NB4 (cell line): ENCODE results near the gene SMO.

Experiments
- DNase-seq: peaks from one replicate; pipeline ENCODE4 v3.0.0; 2010; ENCODE audit warnings: low read depth
- H3K4me3 ChIP-seq: one replicate; pipeline ENCODE4 v1.5.1; 2011; ENCODE audit warnings: mild to moderate bottlenecking, low read depth, low read length, moderate library complexity
- CTCF ChIP-seq: IDR thresholded peaks from one replicate; pipeline ENCODE4 v1.5.1; 2012; ENCODE audit warnings: low read depth, low read length
- MAX ChIP-seq: IDR thresholded peaks from 2 replicates; pipeline ENCODE4 v1.6.1; 2011; ENCODE audit warnings: low read depth, low read length
- MYC ChIP-seq: IDR thresholded peaks from 2 replicates; pipeline ENCODE4 v1.6.1; 2011; ENCODE audit warnings: low read depth, low read length
- POLR2A ChIP-seq: IDR thresholded peaks from 2 replicates; pipeline ENCODE4 v1.6.1; 2011; ENCODE audit warnings: mild to moderate bottlenecking; ENCODE audit not compliant: insufficient read length; ENCODE audit errors: extremely low read depth

The SMO gene

DNA sequence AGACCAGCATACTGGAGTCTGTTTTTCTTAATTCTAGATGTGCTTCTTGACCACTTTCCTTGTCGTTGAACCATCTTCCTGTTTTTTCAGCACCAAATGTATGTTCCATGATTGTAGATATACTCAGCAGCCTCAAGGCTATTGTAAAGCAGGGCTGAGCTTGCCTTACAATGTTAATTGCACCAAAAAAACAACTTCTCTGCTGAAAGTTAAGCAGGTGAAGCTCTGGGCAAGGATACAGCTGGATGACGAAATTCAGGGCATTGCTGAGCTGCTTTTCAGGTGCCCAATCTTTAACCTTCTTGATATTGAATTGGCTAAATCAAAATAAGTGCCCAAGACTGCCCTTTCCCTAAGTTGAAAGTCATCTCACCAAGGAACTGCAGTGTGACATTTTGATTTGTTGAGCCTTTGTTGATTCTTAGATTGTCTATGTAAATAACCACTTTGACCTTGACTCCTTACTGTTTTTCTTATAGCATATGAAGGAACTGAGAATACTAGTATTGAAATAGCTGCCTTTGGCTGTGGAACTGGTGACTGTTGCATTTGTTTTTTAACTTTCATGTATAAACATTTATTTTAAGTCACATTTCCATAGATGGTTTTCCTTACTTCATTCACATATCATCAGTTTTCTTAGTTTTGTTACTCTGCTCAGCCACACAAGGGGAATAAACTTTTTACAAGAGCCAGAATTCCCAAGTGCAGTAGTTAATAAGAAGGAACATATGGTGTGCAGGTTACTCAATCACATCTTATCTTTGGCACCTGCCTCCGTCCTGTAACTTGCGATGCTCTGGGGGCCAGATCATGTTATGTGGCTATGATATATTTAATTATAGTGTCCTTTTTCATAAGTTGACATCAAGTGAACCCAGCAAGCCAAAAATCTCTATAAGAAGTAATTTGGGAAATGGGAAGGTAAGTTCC lies 39.5 kb downstream of the SMO start:
- DNase-seq = no peak

GRCh38 chr7:129228633-129229032 lies 40.2 kb downstream of the SMO start:
- DNase-seq = no peak
- TF ChIP-seq CTCF = no peak
- no peak for TF ChIP-seq MYC
- no peak for TF ChIP-seq MAX
- no peak for TF ChIP-seq POLR2A

More for the DNA sequence above, 39.5 kb downstream of the SMO start:
- no peak overlapping the region for H3K4me3 ChIP-seq
- TF ChIP-seq MAX (no peak), MYC (no peak), POLR2A (no peak), CTCF (no peak)

DNA sequence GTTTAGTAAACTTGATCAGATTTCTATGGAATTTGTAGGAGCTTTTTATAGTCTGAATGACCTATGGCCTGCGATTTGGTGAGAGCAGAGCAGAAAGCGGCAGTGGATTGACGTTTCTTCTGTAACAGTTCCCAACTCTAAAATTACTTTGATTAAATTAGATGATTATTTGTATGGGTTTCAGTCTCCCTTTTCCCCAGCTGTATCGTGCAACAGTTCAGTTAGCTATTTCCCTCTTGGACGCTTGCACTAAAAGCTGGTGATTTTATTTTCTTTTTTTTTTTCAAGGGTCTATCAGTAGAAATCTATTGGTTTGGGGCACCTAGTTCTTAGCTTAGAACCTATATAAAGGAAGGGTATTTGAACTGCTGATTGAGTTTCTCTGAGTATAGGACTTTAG lies 43.2 kb downstream of the SMO start:
- H3K4me3 ChIP-seq = no peak overlapping the region
- no peak for DNase-seq
- TF ChIP-seq POLR2A (no peak), MAX (no peak), MYC (no peak), CTCF (no peak)

More at GRCh38 chr7:129228633-129229032, 40.2 kb downstream of the SMO start:
- H3K4me3 ChIP-seq = no peak overlapping the region

- no peak for DNase-seq
- TF ChIP-seq POLR2A (no peak), CTCF (no peak), MYC (no peak), MAX (no peak)
- no peak overlapping the region for H3K4me3 ChIP-seq
Measured at GRCh38 chr7:129238546-129238945, 50.1 kb downstream of the SMO start.

DNA sequence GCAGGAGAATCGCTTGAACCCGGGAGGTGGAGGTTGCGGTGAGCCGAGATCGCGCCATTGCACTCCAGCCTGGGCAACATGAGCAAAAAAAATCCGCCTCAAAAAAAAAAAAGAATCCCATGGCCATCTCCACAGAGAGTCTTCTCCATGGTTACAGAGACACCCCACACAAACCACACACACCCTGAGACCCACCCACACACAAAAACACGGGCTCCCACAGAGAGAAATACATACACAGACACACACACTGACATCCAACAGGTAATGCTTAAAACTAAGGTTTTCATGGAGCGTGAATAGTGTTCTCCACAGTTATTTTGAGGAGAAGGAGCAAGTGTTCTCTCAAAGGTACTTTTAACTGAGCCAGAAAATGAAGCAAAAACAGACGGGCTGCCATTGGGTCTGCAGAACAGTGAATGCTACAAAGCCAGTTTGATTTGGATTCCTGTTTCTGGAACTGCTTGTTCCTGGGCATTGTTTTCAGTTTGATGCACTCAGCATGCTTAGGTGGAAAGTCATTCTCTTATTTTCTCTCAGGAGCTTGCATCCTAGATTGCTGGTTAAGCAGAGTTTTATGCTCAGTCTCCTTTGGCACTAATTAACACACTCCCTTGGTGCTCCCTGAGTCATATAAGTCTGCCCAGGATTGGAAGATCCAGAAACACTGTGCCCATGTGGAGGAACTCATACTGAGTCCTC lies 51.8 kb downstream of the SMO start:
- no peak for DNase-seq
- no peak for TF ChIP-seq POLR2A
- no peak for TF ChIP-seq MAX
- no peak for TF ChIP-seq MYC
- TF ChIP-seq CTCF = no peak
- no peak overlapping the region for H3K4me3 ChIP-seq
